Duodenal mucosa (tissue), 2 donors: Measurements from ENCODE around the gene SNX5.

ENCODE experiments used
- H3K27ac ChIP-seq: one replicate; pipeline ENCODE4 v1.7.0; 2013; ENCODE audit warnings: low read depth, low read length
- H3K27me3 ChIP-seq, 2 donors: one replicate each; pipeline ENCODE4 v1.7.0; 2013; ENCODE audit warnings: low read length in 2 of 2, control low read depth in 1 of 2; ENCODE audit not compliant: insufficient read depth in 2 of 2, control insufficient read depth in 1 of 2
- H3K36me3 ChIP-seq, 2 donors: one replicate each; pipeline ENCODE4 v1.7.0; 2013; ENCODE audit warnings: low read length in 2 of 2, control low read depth in 1 of 2; ENCODE audit not compliant: insufficient read depth in 2 of 2, control insufficient read depth in 1 of 2
- H3K4me1 ChIP-seq, 2 donors: one replicate each; pipeline ENCODE4 v1.7.0; 2013; ENCODE audit warnings: low read length in 2 of 2, control low read depth in 1 of 2; ENCODE audit not compliant: insufficient read depth in 2 of 2, control insufficient read depth in 1 of 2
- H3K4me3 ChIP-seq, 2 donors: one replicate each; pipeline ENCODE4 v1.7.0; 2013; ENCODE audit warnings: low read length in 2 of 2, low read depth in 1 of 2
- H3K9ac ChIP-seq, 2 donors: one replicate each; pipeline ENCODE4 v1.7.0; 2013; ENCODE audit warnings: low read length in 2 of 2, low read depth in 1 of 2
- H3K9me3 ChIP-seq, 2 donors: one replicate each; pipeline ENCODE4 v1.7.0; 2013; ENCODE audit warnings: low read length in 2 of 2, control low read depth in 1 of 2; ENCODE audit not compliant: control insufficient read depth in 1 of 2

SNX5 gene

DNA sequence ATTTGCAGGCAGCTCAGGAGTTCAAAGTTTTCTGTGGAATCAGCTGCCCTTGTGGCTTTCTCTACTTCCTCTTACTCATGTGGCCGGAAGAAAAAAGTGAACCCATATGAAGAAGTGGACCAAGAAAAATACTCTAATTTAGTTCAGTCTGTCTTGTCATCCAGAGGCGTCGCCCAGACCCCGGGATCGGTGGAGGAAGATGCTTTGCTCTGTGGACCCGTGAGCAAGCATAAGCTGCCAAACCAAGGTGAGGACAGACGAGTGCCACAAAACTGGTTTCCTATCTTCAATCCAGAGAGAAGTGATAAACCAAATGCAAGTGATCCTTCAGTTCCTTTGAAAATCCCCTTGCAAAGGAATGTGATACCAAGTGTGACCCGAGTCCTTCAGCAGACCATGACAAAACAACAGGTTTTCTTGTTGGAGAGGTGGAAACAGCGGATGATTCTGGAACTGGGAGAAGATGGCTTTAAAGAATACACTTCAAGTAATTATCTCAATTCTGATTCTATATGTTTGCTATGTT, 1.4 kb upstream of the SNX5 start:
- H3K27ac ChIP-seq = peak overlapping the region; percentile 99
- H3K4me1 ChIP-seq = peaks cover 22 to 38% of the 10 kb centered on the region in 2 donors
- peak overlapping the region; percentile 90 to 96 for H3K9ac ChIP-seq
- peak overlapping the region; percentile 88 to 95 for H3K4me3 ChIP-seq
- H3K9me3 ChIP-seq = no peaks in the 10 kb centered on the region
- no peaks in the 10 kb centered on the region for H3K36me3 ChIP-seq
- H3K27me3 ChIP-seq = no peaks in the 10 kb centered on the region

- no peaks in the 10 kb centered on the region for H3K9me3 ChIP-seq
- peaks cover 28 to 44% of the 10 kb centered on the region in 2 donors for H3K4me1 ChIP-seq
- no peaks in the 10 kb centered on the region for H3K27me3 ChIP-seq
- peak overlapping the region; percentile 99 for H3K27ac ChIP-seq
- peak overlapping the region; percentile 88 to 95 for H3K4me3 ChIP-seq
- H3K36me3 ChIP-seq = no peaks in the 10 kb centered on the region
- H3K9ac ChIP-seq = peak overlapping the region; percentile 90 to 96
These were observed 787 bp upstream of the SNX5 start for GRCh38 chr20:17969278-17969883.

GRCh38 chr20:17967521-17968365, 851 bp downstream of the SNX5 start:
- H3K9me3 ChIP-seq = no peaks in the 10 kb centered on the region
- peaks cover 43 to 54% of the 10 kb centered on the region in 2 donors for H3K4me1 ChIP-seq
- no peaks in the 10 kb centered on the region for H3K36me3 ChIP-seq
- peak overlapping the region; percentile 88 to 95 for H3K4me3 ChIP-seq
- H3K27ac ChIP-seq = peak overlapping the region; percentile 99
- H3K9ac ChIP-seq = peak overlapping the region; percentile 90 to 96
- H3K27me3 ChIP-seq = no peaks in the 10 kb centered on the region

DNA sequence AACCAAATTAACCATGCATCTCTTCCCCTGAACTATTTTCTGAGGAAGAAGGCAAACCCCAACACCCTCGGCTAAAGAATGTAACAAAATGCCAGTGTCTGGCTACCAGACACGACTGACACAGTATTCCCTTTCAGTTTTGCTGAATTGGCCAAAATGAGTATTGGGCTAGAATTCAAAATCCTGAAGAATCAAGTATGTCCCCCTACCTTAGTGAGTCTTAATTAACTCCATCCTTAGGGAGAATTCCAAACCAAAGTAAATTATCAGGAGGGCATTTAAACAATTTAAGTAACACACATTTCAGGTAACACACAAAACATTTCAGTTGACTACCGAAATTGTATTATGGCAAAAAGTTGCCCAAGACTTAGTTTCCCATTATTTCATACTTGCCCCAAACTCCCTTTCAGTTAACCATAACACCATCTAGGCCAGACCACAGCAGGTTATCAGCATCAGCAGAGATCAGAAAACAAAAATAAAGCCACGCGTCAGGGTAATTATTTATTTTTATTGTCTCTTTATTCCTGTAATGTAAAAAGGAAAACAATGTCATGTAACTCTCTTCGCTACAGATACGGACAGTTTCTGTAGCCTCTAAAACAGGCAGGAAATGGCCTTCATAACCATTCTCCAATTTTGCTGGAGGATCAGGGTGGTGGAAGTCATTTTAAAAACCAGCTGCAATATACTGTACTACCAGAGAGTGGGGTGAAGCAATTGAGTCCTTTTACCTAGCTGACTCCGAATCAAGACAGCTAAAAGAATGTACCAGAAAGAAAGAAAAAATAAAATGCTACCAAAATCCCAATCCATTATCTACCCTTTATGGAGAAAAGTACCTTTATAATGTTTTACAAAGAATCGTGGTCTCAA, 1.9 kb downstream of the SNX5 start:
- H3K4me1 ChIP-seq = peaks cover 51 to 52% of the 10 kb centered on the region in 2 donors
- H3K9ac ChIP-seq = peak overlapping the region; percentile 90 to 96
- H3K27ac ChIP-seq = peak overlapping the region; percentile 99
- peak overlapping the region; percentile 88 to 95 for H3K4me3 ChIP-seq
- no peaks in the 10 kb centered on the region for H3K27me3 ChIP-seq
- no peaks in the 10 kb centered on the region for H3K36me3 ChIP-seq
- H3K9me3 ChIP-seq = no peaks in the 10 kb centered on the region

DNA sequence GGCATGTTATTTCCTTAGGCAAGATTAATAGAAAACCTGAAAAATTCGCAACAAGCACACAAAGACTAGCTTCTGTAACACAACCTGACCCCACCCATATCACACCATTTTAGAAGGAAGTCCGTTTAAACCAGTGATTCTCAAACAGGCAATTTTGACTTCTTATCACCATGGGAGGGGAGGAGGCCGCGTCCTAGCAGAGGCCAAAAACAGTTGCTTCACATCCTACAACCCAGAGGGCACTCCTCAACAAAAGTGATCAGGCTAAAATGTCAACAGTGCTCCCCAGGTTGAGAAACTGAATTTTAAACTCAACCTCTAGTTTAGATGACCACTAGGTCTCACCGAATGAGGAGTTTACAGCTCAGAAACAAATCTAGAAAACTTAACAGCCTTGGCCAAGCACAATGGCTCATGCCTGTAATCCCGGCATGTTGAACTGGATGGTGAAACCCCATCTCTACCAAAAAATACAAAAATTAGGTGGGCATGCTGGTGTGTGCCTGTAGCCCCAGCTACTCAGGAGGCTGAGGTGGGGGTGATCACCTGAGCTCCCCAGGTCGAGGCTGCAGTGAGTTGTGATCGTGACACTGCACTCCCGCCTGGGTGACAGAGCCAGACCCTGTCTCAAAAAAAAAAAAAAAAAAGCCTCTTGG, 3.4 kb downstream of the SNX5 start:
- peak overlapping the region; percentile 88 to 95 for H3K4me3 ChIP-seq
- H3K27ac ChIP-seq = peak overlapping the region; percentile 99
- H3K4me1 ChIP-seq = peaks cover 52 to 57% of the 10 kb centered on the region in 2 donors
- no peaks in the 10 kb centered on the region for H3K27me3 ChIP-seq
- H3K9me3 ChIP-seq = no peaks in the 10 kb centered on the region
- H3K36me3 ChIP-seq = no peaks in the 10 kb centered on the region
- H3K9ac ChIP-seq = peak overlapping the region; percentile 90 to 96

DNA sequence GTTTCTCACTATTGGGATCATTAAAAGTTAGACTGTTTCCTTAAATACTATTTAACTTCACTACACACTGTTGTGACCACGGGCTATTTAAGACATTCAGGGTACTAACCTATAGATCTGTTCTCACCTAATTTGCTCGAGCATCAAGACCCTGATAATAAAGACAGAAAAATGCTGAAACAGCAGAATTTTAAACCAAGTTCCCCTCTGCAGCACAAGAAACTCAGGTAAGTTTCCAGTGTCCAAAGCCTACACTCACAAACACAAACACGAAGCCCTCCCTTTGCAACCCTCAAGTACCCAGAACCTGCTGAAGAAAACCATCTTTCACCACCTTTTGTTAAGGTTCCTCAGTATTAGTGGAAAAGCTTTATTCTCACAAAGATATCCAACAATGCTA, 4.0 kb downstream of the SNX5 start:
- Histone ChIP-seq H3K9me3 (no peaks in the 10 kb centered on the region), H3K27ac (no peak overlapping the region), H3K36me3 (no peaks in the 10 kb centered on the region), H3K4me3 (peak overlapping the region; percentile 88 to 95), H3K27me3 (no peaks in the 10 kb centered on the region), H3K9ac (peak overlapping the region in 1 of 2 donors; percentile 96), H3K4me1 (peaks cover 53 to 58% of the 10 kb centered on the region in 2 donors)

DNA sequence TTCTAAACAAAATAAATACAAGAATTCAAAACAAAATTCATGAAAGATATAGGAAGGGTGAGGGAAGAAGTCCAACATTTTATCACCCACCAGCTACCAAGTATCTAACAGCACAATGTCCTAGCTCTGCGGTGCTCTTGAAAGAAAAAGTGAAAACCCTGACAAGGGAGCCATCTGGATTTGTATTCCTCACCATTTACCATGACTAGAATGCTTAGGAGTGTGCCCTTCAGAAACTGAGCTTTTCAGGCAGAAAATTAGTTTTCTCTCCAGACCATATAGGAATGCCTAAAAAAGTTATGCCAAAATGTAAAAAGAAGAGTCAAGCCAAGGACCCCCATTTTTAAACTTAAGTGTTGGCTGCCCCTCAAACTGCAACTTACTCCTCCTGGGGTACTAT, 4.5 kb downstream of the SNX5 start:
- no peak overlapping the region for H3K4me3 ChIP-seq
- no peak overlapping the region for H3K27ac ChIP-seq
- no peaks in the 10 kb centered on the region for H3K9me3 ChIP-seq
- no peak overlapping the region for H3K9ac ChIP-seq
- H3K27me3 ChIP-seq = no peaks in the 10 kb centered on the region
- peaks cover 58 to 64% of the 10 kb centered on the region in 2 donors for H3K4me1 ChIP-seq
- H3K36me3 ChIP-seq = no peaks in the 10 kb centered on the region

DNA sequence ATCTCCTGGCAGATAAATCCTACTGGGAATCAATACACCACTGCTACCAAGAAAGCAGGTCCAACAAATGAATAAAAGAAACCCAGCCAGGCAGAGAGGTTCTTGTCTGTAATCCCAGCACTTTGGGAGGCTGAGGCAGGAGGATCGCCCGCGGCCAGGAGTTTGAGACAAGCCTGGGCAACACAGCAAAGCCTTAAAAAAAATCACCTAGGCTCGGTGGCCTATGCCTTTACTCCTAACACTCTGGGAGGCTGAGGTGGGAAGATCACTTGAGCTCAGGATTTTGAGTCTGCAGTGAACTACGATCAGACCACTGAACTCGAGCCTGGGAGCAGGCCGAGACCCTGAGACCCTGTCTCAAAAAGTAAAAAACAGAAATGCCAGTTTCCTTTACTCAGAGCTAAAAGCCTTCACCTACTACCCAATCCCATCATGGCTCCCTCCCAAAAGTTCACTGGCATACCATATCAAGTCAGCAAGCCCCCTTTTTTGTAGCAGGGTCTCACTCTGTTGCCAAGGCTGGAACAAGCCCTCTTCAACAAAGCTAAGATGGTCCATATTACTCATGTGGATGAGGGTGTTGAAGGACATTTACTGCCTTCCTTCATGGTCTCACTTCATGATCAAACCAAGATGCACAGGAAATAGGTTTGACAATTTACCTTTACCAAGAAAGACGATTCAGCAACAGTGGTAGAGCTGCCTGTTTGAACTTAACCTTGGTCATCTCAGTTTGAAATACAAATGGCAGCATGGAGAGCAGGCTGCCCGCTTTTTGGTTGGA, 5.3 kb downstream of the SNX5 start:
- Histone ChIP-seq H3K27ac (no peak overlapping the region), H3K4me1 (peaks cover 66 to 71% of the 10 kb centered on the region in 2 donors), H3K4me3 (no peak overlapping the region), H3K27me3 (no peaks in the 10 kb centered on the region), H3K36me3 (no peaks in the 10 kb centered on the region), H3K9ac (no peak overlapping the region), H3K9me3 (no peaks in the 10 kb centered on the region)

DNA sequence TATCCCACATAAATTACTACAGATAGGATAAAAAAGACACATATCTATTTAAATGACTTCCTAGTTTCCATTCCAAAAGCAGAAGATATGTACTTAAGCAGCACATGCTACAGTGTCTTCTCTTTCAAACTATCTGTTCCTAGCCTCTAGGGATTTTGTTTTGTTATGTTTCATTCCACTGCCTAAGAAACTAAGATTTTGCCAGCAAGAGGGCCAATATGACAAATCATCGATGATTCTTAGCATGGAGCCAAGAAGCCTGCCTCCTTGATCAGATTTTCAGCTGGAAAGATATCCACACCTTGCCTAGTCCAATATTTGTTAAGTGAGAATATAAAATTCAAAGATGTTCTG, 7.0 kb downstream of the SNX5 start:
- H3K36me3 ChIP-seq = peaks cover 0 to 3% of the 10 kb centered on the region in 2 donors
- H3K27me3 ChIP-seq = no peaks in the 10 kb centered on the region
- H3K9ac ChIP-seq = peak overlapping the region in 1 of 2 donors; percentile 31
- no peak overlapping the region for H3K27ac ChIP-seq
- peaks cover 75 to 80% of the 10 kb centered on the region in 2 donors for H3K4me1 ChIP-seq
- H3K9me3 ChIP-seq = no peaks in the 10 kb centered on the region
- no peak overlapping the region for H3K4me3 ChIP-seq
